GM23248 (cell line): ENCODE measurements around the gene VTCN1. TPM values are rescaled to one million over a fixed set of nuclear protein-coding genes. Genes with fewer than 3 reads are reported as not detected.
A peak's percentile ranks its signal among the peaks of the same experiment; 100 is the strongest.

Experiments
- DNase-seq: peaks from one replicate; pipeline ENCODE4 v3.0.0-alpha.2; 2015
- H2AFZ ChIP-seq: fragments of 200-600 bp; sonication (generic); 2 replicates; pipeline ENCODE4 v1.6.1; 2016; ENCODE audit warnings: antibody characterized with exemption
- H3F3A ChIP-seq: fragments of 200-600 bp; sonication (generic); 2 replicates; pipeline ENCODE4 v1.6.1; 2016; ENCODE audit warnings: mild to moderate bottlenecking, antibody characterized with exemption, mixed run types; ENCODE audit not compliant: insufficient read depth
- H3K27ac ChIP-seq: fragments of 200-600 bp; sonication (generic); 2 replicates; pipeline ENCODE4 v1.5.1; 2016; ENCODE audit warnings: mild to moderate bottlenecking
- H3K27me3 ChIP-seq: fragments of 200-600 bp; sonication (generic); replicated peaks from 2 replicates; pipeline ENCODE4 v1.6.1; 2016; ENCODE audit warnings: mild to moderate bottlenecking; ENCODE audit not compliant: insufficient read depth
- H3K36me3 ChIP-seq: fragments of 200-600 bp; sonication (generic); 2 replicates; pipeline ENCODE4 v1.6.1; 2016; ENCODE audit warnings: low read depth, mild to moderate bottlenecking
- H3K4me1 ChIP-seq: fragments of 200-600 bp; sonication (generic); 2 replicates; pipeline ENCODE4 v1.6.1; 2016; ENCODE audit warnings: mild to moderate bottlenecking; ENCODE audit not compliant: insufficient read depth
- H3K4me2 ChIP-seq: fragments of 200-600 bp; sonication (generic); one replicate; pipeline ENCODE4 v1.6.1; 2016; ENCODE audit warnings: mild to moderate bottlenecking; ENCODE audit not compliant: unreplicated experiment
- H3K4me3 ChIP-seq: fragments of 200-600 bp; sonication (generic); 2 replicates; pipeline ENCODE4 v1.5.1; 2016; ENCODE audit warnings: mild to moderate bottlenecking
- H3K79me2 ChIP-seq: fragments of 200-600 bp; sonication (generic); 2 replicates; pipeline ENCODE4 v1.6.1; 2016; ENCODE audit warnings: mild to moderate bottlenecking; ENCODE audit not compliant: insufficient read depth
- H3K9ac ChIP-seq: fragments of 200-600 bp; sonication (generic); 2 replicates; pipeline ENCODE4 v1.6.1; 2016; ENCODE audit warnings: mild to moderate bottlenecking
- H3K9me2 ChIP-seq: fragments of 200-600 bp; sonication (generic); 2 replicates; pipeline ENCODE4 v1.6.1; 2016; ENCODE audit warnings: mixed run types, mild to moderate bottlenecking, moderate library complexity; ENCODE audit not compliant: insufficient read depth
- H3K9me3 ChIP-seq: fragments of 200-600 bp; sonication (generic); one replicate; pipeline ENCODE4 v1.6.1; 2017; ENCODE audit warnings: low read depth
- H4K20me1 ChIP-seq: fragments of 200-600 bp; sonication (generic); 2 replicates; pipeline ENCODE4 v1.6.0; 2016; ENCODE audit not compliant: insufficient read depth
- EZH2 ChIP-seq: fragments of 200-600 bp; sonication (generic); IDR thresholded peaks from 2 replicates; pipeline ENCODE4 v1.6.1; 2018; ENCODE audit warnings: antibody characterized with exemption, mild to moderate bottlenecking; ENCODE audit not compliant: insufficient read depth, poor library complexity, severe bottlenecking
- EZH2phosphoT487 ChIP-seq: fragments of 200-600 bp; sonication (generic); IDR thresholded peaks from 2 replicates; pipeline ENCODE4 v1.6.1; 2018; ENCODE audit warnings: antibody characterized with exemption, moderate library complexity, mild to moderate bottlenecking, low read depth; ENCODE audit not compliant: insufficient read depth
- WGBS, 2 experiments: methylation state at CpG; one replicate each; pipeline ENCODE4 v1.1.6; 2015 to 2017; ENCODE audit warnings: low lambda C conversion rate in 2 of 2, low coverage in 1 of 2; ENCODE audit errors: missing lambda C conversion rate in 2 of 2; 5-methylcytosine and 5-hydroxymethylcytosine counted together
- in situ Hi-C: fragments of 300-500 bp; cut with MboI; formaldehyde crosslinking; loops from 2 replicates; pipeline ENCODE4 v1.15.0; 2020
- polyA plus RNA-seq: library from polyadenylated mRNA; unstranded; fragments of >200 nt; fragmentation: Nextera tagmentation; extraction: Ambion mirVana; gene quantifications from 2 replicates; pipeline ENCODE4 v1.2.1, GENCODE V29; 2016
- total RNA-seq: library from RNA; depleted of rRNA; stranded (reverse); fragments of >200 nt; shearing (Covaris generic); gene quantifications from 2 replicates; pipeline ENCODE4 v1.2.3, GENCODE V29; 2014

The VTCN1 gene
- total and polyA plus RNA-seq, 2 experiments from 2014 or later = not detected

DNA sequence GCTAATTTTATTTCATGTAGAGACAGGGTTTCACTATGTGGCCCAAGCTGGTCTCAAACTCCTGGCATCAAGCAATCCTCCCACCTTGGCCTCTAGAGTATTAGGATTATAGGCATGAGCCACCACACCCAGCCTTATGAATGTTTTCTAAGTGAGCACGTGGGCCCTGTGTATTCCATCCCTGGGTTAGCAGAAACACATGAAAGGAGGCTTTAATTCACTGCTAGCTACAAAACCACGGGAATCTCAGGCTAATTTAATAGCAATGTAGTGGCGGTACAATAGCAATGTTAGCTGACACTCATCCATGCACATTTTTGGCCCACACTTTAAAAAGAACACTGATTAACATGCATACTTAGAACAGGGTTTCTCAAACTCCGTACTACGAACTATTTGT is 32.0 kb downstream of the VTCN1 start:
- H3K4me1 ChIP-seq = peaks cover 8% of the 10 kb centered on the region; the same call in 1 of the 2 replicates
- no peak for DNase-seq
- in situ Hi-C loops = no loop called here
- 70 to 82% methylated on average over 5 of the region's 5 CpGs for WGBS, 2 experiments
- no peak overlapping the region for H3K4me3 ChIP-seq
- no peaks in the 10 kb centered on the region for H3K27me3 ChIP-seq
- no peak overlapping the region for H3K9ac ChIP-seq
- no peaks in the 10 kb centered on the region for H3K9me3 ChIP-seq
- no peaks in the 10 kb centered on the region for H3F3A ChIP-seq
- H4K20me1 ChIP-seq = no peaks in the 10 kb centered on the region
- no peak overlapping the region for H3K4me2 ChIP-seq
- H3K79me2 ChIP-seq = no peaks in the 10 kb centered on the region
- no peak overlapping the region for H2AFZ ChIP-seq
- no peak overlapping the region for H3K27ac ChIP-seq
- H3K9me2 ChIP-seq = no peaks in the 10 kb centered on the region
- TF ChIP-seq EZH2 = no peak
- TF ChIP-seq EZH2phosphoT487 = no peak
- H3K36me3 ChIP-seq = no peaks in the 10 kb centered on the region

DNA sequence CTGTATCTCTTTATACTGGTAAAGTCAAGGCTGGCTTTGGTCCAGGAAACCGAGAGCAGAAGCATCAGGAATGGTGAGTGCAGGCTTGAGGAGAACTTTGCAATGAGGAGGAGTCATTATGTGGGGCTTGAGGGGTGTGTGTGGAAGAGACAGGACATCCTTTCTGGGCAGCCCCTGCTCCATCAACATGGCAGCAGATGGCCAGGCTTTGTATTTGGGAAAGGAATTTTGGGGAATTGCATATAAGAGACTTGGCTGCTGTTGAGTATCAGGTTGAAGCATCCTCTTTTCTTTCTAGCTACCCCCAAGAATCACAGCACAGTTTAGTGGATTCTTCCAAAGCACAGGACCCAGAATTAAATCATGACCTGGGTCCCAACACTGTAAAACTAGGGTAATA is 33.4 kb downstream of the VTCN1 start:
- no peak for DNase-seq
- Histone ChIP-seq H3K27me3 (no peaks in the 10 kb centered on the region), H4K20me1 (no peaks in the 10 kb centered on the region), H3K79me2 (no peaks in the 10 kb centered on the region), H2AFZ (no peak overlapping the region), H3K4me1 (peaks cover 8% of the 10 kb centered on the region; the same call in 1 of the 2 replicates), H3K36me3 (no peaks in the 10 kb centered on the region), H3K9me3 (no peaks in the 10 kb centered on the region), H3K9me2 (no peaks in the 10 kb centered on the region), H3K9ac (no peak overlapping the region), H3K4me2 (no peak overlapping the region), H3K4me3 (no peak overlapping the region), H3F3A (no peaks in the 10 kb centered on the region), H3K27ac (no peak overlapping the region)
- TF ChIP-seq EZH2 (no peak), EZH2phosphoT487 (no peak)
- in situ Hi-C loops = no loop called here
- WGBS, 2 experiments = 0 to 10% methylated on average over 1 of the region's 1 CpG

DNA sequence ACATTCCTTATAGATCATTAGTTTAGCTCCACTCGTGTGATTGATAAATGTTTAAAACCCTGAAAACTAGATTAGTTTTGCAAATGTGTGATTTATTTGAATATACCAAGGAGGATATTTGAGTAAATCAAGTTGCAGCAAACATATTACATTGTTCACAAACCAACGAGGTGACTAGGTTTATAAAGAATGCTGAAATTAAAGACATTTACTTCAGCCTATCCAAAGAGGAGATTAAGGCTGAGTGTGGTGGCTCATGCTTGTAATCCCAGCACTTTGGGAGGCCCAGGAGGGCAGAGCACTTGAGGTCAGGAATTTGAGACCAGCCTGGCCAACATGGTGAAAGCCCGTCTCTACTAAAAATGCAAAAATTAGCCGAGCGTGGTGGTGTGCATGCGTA is 34.1 kb downstream of the VTCN1 start:
- no peaks in the 10 kb centered on the region for H3K36me3 ChIP-seq
- in situ Hi-C loops = no loop called here
- H2AFZ ChIP-seq = 0 out of 2 replicates have a peak overlapping the region, but pooled peaks have one; percentile 46
- H3K4me1 ChIP-seq = peaks cover 8% of the 10 kb centered on the region; the same call in 1 of the 2 replicates
- H3K9me2 ChIP-seq = no peaks in the 10 kb centered on the region
- no peak overlapping the region for H3K9ac ChIP-seq
- peak; percentile 34 for DNase-seq
- H4K20me1 ChIP-seq = no peaks in the 10 kb centered on the region
- H3K9me3 ChIP-seq = no peaks in the 10 kb centered on the region
- no peaks in the 10 kb centered on the region for H3K79me2 ChIP-seq
- H3K4me3 ChIP-seq = no peak overlapping the region
- no peaks in the 10 kb centered on the region for H3F3A ChIP-seq
- 70 to 71% methylated on average over 6 of the region's 6 CpGs for WGBS, 2 experiments
- H3K27me3 ChIP-seq = no peaks in the 10 kb centered on the region
- H3K27ac ChIP-seq = no peak overlapping the region
- no peak overlapping the region for H3K4me2 ChIP-seq
- TF ChIP-seq EZH2phosphoT487 (no peak), EZH2 (no peak)

DNA sequence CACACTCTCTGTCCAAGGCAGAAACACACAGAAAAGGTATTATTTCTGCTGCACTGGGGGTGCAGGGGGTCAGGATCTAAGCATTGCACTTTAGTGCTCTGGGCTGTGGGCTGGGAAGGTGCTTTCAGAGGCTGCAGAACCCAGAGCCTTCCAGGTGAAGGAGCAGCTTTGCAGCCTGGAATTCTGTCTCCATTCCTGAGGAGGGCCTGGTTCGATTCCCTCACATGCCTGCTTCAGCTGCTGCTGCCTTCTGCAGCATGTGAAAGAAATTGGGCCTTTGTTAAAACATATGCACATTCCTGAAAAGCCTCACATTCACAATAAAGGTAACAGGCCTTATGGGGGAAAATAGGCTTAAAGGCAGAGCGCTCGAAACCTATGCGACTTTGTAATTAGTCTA is 35.9 kb downstream of the VTCN1 start:
- no peaks in the 10 kb centered on the region for H3K79me2 ChIP-seq
- H2AFZ ChIP-seq = no peak overlapping the region
- no peak overlapping the region for H3K27ac ChIP-seq
- no peaks in the 10 kb centered on the region for H3F3A ChIP-seq
- DNase-seq = no peak
- WGBS, 2 experiments = 89 to 90% methylated on average over 4 of the region's 4 CpGs
- H3K27me3 ChIP-seq = no peaks in the 10 kb centered on the region
- H3K9me3 ChIP-seq = no peaks in the 10 kb centered on the region
- no peak overlapping the region for H3K4me3 ChIP-seq
- no peaks in the 10 kb centered on the region for H3K36me3 ChIP-seq
- H3K4me1 ChIP-seq = peaks cover 8% of the 10 kb centered on the region; the same call in 1 of the 2 replicates
- no peaks in the 10 kb centered on the region for H4K20me1 ChIP-seq
- no peaks in the 10 kb centered on the region for H3K9me2 ChIP-seq
- in situ Hi-C loops = no loop called here
- H3K9ac ChIP-seq = no peak overlapping the region
- no peak for TF ChIP-seq EZH2
- no peak for TF ChIP-seq EZH2phosphoT487
- H3K4me2 ChIP-seq = no peak overlapping the region

DNA sequence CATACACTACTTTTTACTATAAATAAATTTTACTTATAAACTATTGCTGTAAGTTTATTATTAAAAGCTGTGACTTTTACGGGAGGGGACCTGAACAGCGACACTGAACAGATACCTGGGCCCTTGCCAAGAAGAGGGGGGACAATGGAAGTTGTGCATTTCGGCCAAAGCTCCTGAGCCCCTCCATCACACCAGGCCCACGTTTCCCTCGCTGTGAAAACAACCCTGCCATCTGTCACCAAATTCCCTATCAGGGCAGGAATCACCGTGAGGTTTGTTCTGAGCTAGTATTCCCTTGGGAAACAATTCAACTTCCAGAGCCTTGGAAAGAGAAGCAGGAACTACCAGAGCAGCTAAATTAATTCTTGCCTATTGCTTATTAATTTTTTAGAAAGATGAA is 37.0 kb downstream of the VTCN1 start:
- no peaks in the 10 kb centered on the region for H3F3A ChIP-seq
- no peak overlapping the region for H3K27ac ChIP-seq
- H4K20me1 ChIP-seq = no peaks in the 10 kb centered on the region
- no peaks in the 10 kb centered on the region for H3K9me2 ChIP-seq
- peaks cover 8% of the 10 kb centered on the region; the same call in 1 of the 2 replicates for H3K4me1 ChIP-seq
- no peak for DNase-seq
- H3K4me2 ChIP-seq = no peak overlapping the region
- no peaks in the 10 kb centered on the region for H3K36me3 ChIP-seq
- in situ Hi-C loops = no loop called here
- H3K79me2 ChIP-seq = no peaks in the 10 kb centered on the region
- no peak overlapping the region for H3K9ac ChIP-seq
- no peaks in the 10 kb centered on the region for H3K27me3 ChIP-seq
- H3K9me3 ChIP-seq = no peaks in the 10 kb centered on the region
- H3K4me3 ChIP-seq = no peak overlapping the region
- TF ChIP-seq EZH2phosphoT487 = no peak
- no peak for TF ChIP-seq EZH2
- no peak overlapping the region for H2AFZ ChIP-seq
- WGBS, 2 experiments = 14 to 22% methylated on average over 6 of the region's 6 CpGs
